Measurements from ENCODE around the gene SEMA4B. TPM values are rescaled to one million over a fixed set of nuclear protein-coding genes. Genes with fewer than 3 reads are reported as not detected.
A peak's percentile ranks its signal among the peaks of the same experiment; 100 is the strongest.

Gene SEMA4B
- total and polyA plus RNA-seq, 11 donors, result 13.8 to 105 (median 21.0) TPM

GRCh38 chr15:90202929-90203328 is 1.8 kb downstream of the SEMA4B start:
- peaks cover 3 to 63% (median 34%) of the 10 kb centered on the region in 12 donors for H3K4me1 ChIP-seq
- DNase-seq (no peak), ATAC-seq (no peak)
- peak overlapping the region in 1 of 12 donors; percentile 77 for H3K4me3 ChIP-seq
- intact Hi-C loops (cut with DNase I), result no loop called here
- peaks cover 0 to 7% (median 0%) of the 10 kb centered on the region in 9 donors for H3K36me3 ChIP-seq
- no peak for TF ChIP-seq POLR2A (IDR thresholded peaks at IDR 0.05)
- no peak for TF ChIP-seq CTCF (IDR thresholded peaks at IDR 0.05)
- H3K27me3 ChIP-seq, result no peaks in the 10 kb centered on the region
- H3K9me3 ChIP-seq, result no peaks in the 10 kb centered on the region
- peak overlapping the region in 1 of 12 donors; percentile 87 for H3K27ac ChIP-seq
- WGBS, 4 donors, result 90 to 94% (median 91%) methylated on average over 4 of the region's 4 CpGs

- H3K36me3 ChIP-seq, result peaks cover 0 to 7% (median 0%) of the 10 kb centered on the region in 9 donors
- ATAC-seq (no peak), DNase-seq (no peak)
- no peak overlapping the region for H3K4me3 ChIP-seq
- H3K27ac ChIP-seq, result no peak overlapping the region
- no peaks in the 10 kb centered on the region for H3K27me3 ChIP-seq
- TF ChIP-seq POLR2A (IDR thresholded peaks at IDR 0.05) (no peak), CTCF (IDR thresholded peaks at IDR 0.05) (no peak)
- intact Hi-C loops (cut with DNase I), result no loop called here
- no peaks in the 10 kb centered on the region for H3K9me3 ChIP-seq
- 94 to 97% (median 97%) methylated on average over 7 of the region's 7 CpGs for WGBS, 4 donors
- peaks cover 3 to 63% (median 34%) of the 10 kb centered on the region in 12 donors for H3K4me1 ChIP-seq
Observed at GRCh38 chr15:90203473-90203872, 2.3 kb downstream of the SEMA4B start.

GRCh38 chr15:90203922-90204321 is 2.8 kb downstream of the SEMA4B start:
- intact Hi-C loops (cut with DNase I), result no loop called here
- DNase-seq, result peak in 1 of 5 donors; percentile 53
- no peak overlapping the region for H3K27ac ChIP-seq
- 55 to 71% (median 62%) methylated on average over 4 to 8 of the region's 8 CpGs for WGBS, 4 donors
- no peaks in the 10 kb centered on the region for H3K9me3 ChIP-seq
- TF ChIP-seq CTCF (IDR thresholded peaks at IDR 0.05) (no peak), POLR2A (IDR thresholded peaks at IDR 0.05) (no peak)
- H3K4me3 ChIP-seq, result no peak overlapping the region
- peaks cover 0 to 7% (median 0%) of the 10 kb centered on the region in 9 donors for H3K36me3 ChIP-seq
- no peaks in the 10 kb centered on the region for H3K27me3 ChIP-seq
- H3K4me1 ChIP-seq, result peaks cover 3 to 63% (median 34%) of the 10 kb centered on the region in 12 donors
- ATAC-seq, result no peak

GRCh38 chr15:90205050-90205848 is 4.1 kb downstream of the SEMA4B start:
- intact Hi-C loops (cut with DNase I), result no loop called here
- TF ChIP-seq CTCF (IDR thresholded peaks at IDR 0.05) (no peak), POLR2A (IDR thresholded peaks at IDR 0.05) (no peak)

More at GRCh38 chr15:90205050-90205848, 4.1 kb downstream of the SEMA4B start:
- peaks cover 3 to 67% (median 34%) of the 10 kb centered on the region in 12 donors for H3K4me1 ChIP-seq
- H3K27ac ChIP-seq, result peak overlapping the region in 5 of 12 donors; percentile 8 to 57 (median 28)
- H3K36me3 ChIP-seq, result peaks cover 0 to 7% (median 0%) of the 10 kb centered on the region in 9 donors
- no peaks in the 10 kb centered on the region for H3K9me3 ChIP-seq
- no peak overlapping the region for H3K4me3 ChIP-seq
- 78 to 93% (median 84%) methylated on average over 5 to 10 of the region's 10 CpGs for WGBS, 4 donors
- DNase-seq (peak in 1 of 5 donors; percentile 20), ATAC-seq (no peak)
- H3K27me3 ChIP-seq, result no peaks in the 10 kb centered on the region
